Left ventricle myocardium inferior (tissue), 1 donor: ENCODE measurements around the gene FTO. TPM values are rescaled to one million over a fixed set of nuclear protein-coding genes. Genes with fewer than 3 reads are reported as not detected.

Source experiments
- DNase-seq: peaks from one replicate; pipeline ENCODE4 v3.0.0-alpha.2; 2020
- H3K27ac ChIP-seq: fragments of 200-600 bp; replicated peaks from 2 replicates; pipeline ENCODE4 v1.8.0; 2021
- H3K27me3 ChIP-seq: fragments of 200-600 bp; 2 replicates; pipeline ENCODE4 v1.8.0; 2021; ENCODE audit warnings: low read depth
- H3K36me3 ChIP-seq: fragments of 200-600 bp; 2 replicates; pipeline ENCODE4 v1.8.0; 2021
- H3K4me1 ChIP-seq: fragments of 200-600 bp; 2 replicates; pipeline ENCODE4 v1.8.0; 2021
- H3K4me3 ChIP-seq: fragments of 200-600 bp; 2 replicates; pipeline ENCODE4 v1.8.0; 2021; ENCODE audit warnings: mild to moderate bottlenecking, moderate library complexity
- H3K9me3 ChIP-seq: fragments of 200-600 bp; replicated peaks from 2 replicates; pipeline ENCODE4 v1.8.0; 2021
- CTCF ChIP-seq: fragments of 200-600 bp; IDR thresholded peaks from 2 replicates; pipeline ENCODE4 v1.8.0; 2021; ENCODE audit warnings: antibody characterized with exemption, mild to moderate bottlenecking, borderline replicate concordance
- intact Hi-C: fragments of 100-400 bp; cut with micrococcal nuclease; formaldehyde crosslinking; loops from one replicate; pipeline ENCODE4 v1.11.0; 2022
- total RNA-seq: library from RNA; stranded (reverse); fragmentation: NEBNext Ultra II Directional; extraction: Animal tissue kit (Norgen Biotek cat#: 25700); gene quantifications from one replicate; pipeline ENCODE4 v1.2.1, GENCODE V29; 2021
- donor health status: DM: no; HTN: yes; CAD: no; lungs with severe emphysema.

The FTO gene
- total RNA-seq, 1 donor from 2014 or later: 78.4 TPM

GRCh38 chr16:54027558-54027957 is 323.6 kb downstream of the FTO start:
- peaks cover 22% of the 10 kb centered on the region for H3K9me3 ChIP-seq
- no peaks in the 10 kb centered on the region for H3K4me1 ChIP-seq
- peaks cover 9% of the 10 kb centered on the region for H3K36me3 ChIP-seq
- DNase-seq: no peak
- TF ChIP-seq CTCF: no peak
- intact Hi-C loops: no loop called here
- no peak overlapping the region for H3K4me3 ChIP-seq
- no peaks in the 10 kb centered on the region for H3K27me3 ChIP-seq
- no peak overlapping the region for H3K27ac ChIP-seq

- H3K27ac ChIP-seq: no peak overlapping the region
- intact Hi-C loops: no loop called here
- no peak for DNase-seq
These were observed 324.0 kb downstream of the FTO start for GRCh38 chr16:54027995-54028394.

DNA sequence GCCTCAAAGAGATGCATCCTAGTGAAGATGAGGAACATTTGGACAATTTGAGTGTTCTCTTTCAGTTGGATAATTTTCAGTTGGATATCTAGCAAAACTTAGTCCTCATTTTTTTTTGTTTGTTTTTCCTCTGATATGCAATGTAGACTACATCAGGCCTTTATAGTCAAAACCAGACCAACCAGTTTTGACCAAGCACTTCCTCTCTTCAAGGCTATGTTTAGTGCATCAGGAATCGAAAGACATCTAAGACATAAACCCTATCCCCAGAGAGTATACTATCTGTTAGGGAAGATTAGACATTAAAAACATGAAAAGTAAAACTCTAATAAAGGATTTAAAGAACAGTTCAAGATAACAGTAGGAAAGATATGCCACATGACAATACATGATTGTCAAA is 326.5 kb downstream of the FTO start:
- Histone ChIP-seq H3K36me3 (peaks cover 9% of the 10 kb centered on the region), H3K4me3 (no peak overlapping the region), H3K27me3 (no peaks in the 10 kb centered on the region), H3K4me1 (no peaks in the 10 kb centered on the region), H3K27ac (no peak overlapping the region), H3K9me3 (peaks cover 22% of the 10 kb centered on the region)
- intact Hi-C loops: no loop called here
- no peak for DNase-seq
- TF ChIP-seq CTCF: no peak

More at GRCh38 chr16:54027995-54028394, 324.0 kb downstream of the FTO start:
- peaks cover 22% of the 10 kb centered on the region for H3K9me3 ChIP-seq
- H3K27me3 ChIP-seq: no peaks in the 10 kb centered on the region
- no peaks in the 10 kb centered on the region for H3K4me1 ChIP-seq
- no peak overlapping the region for H3K4me3 ChIP-seq
- TF ChIP-seq CTCF: no peak
- peaks cover 9% of the 10 kb centered on the region for H3K36me3 ChIP-seq

GRCh38 chr16:54031107-54031760 is 327.3 kb downstream of the FTO start:
- TF ChIP-seq CTCF: no peak
- intact Hi-C loops: no loop called here

DNA sequence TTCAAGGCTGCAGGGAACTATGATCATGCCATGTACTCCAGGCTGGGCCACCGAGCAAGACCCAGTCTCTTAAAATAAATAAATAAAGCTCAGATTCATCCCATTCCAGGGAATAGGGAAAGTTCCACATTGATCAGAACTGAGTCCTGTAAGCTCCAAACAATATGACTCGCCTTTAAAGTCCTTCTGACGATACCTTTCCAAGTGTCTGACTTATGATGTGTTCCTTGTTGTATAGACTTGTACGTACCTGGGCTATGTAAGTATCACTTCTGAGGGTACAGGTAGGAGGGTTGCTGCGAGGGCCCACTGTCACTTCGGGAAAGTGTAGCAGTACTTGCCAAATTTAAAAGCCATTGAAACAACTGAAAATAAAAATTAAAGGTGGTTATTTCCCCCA is 329.8 kb downstream of the FTO start:
- H3K36me3 ChIP-seq: peaks cover 9% of the 10 kb centered on the region
- no peak for TF ChIP-seq CTCF
- H3K27ac ChIP-seq: no peak overlapping the region
- no peak overlapping the region for H3K4me3 ChIP-seq
- intact Hi-C loops: no loop called here
- H3K4me1 ChIP-seq: no peaks in the 10 kb centered on the region
- H3K27me3 ChIP-seq: no peaks in the 10 kb centered on the region
- no peak for DNase-seq
- H3K9me3 ChIP-seq: peaks cover 22% of the 10 kb centered on the region

More at GRCh38 chr16:54031107-54031760, 327.3 kb downstream of the FTO start:
- Histone ChIP-seq H3K27ac (no peak overlapping the region), H3K27me3 (no peaks in the 10 kb centered on the region), H3K36me3 (peaks cover 9% of the 10 kb centered on the region), H3K4me3 (no peak overlapping the region), H3K9me3 (peaks cover 22% of the 10 kb centered on the region), H3K4me1 (no peaks in the 10 kb centered on the region)
- DNase-seq: no peak
